Endothelial cell of umbilical vein (primary cell): ENCODE measurements around the gene UCMA.

Experiments
- EZH2 ChIP-seq: IDR thresholded peaks from 2 replicates; pipeline ENCODE4 v1.6.1; 2012; ENCODE audit warnings: borderline replicate concordance, low read depth, mild to moderate bottlenecking, moderate library complexity, low read length, inconsistent platforms; ENCODE audit not compliant: severe bottlenecking
- FOS ChIP-seq: IDR thresholded peaks from 2 replicates; pipeline ENCODE4 v1.6.1; 2011; ENCODE audit warnings: mild to moderate bottlenecking, low read length, moderate library complexity, borderline replicate concordance; ENCODE audit not compliant: insufficient read depth
- GATA2 ChIP-seq: IDR thresholded peaks from 2 replicates; pipeline ENCODE4 v1.7.0; 2011; ENCODE audit warnings: low read depth, mild to moderate bottlenecking, moderate library complexity, mixed read lengths, low read length; ENCODE audit not compliant: insufficient read length, insufficient read depth
- JUN ChIP-seq: IDR thresholded peaks from 2 replicates; pipeline ENCODE4 v1.6.1; 2011; ENCODE audit warnings: borderline replicate concordance, low read depth; ENCODE audit not compliant: insufficient read length, insufficient read depth
- MYC ChIP-seq: IDR thresholded peaks from one replicate; pipeline ENCODE4 v1.6.1; 2011; ENCODE audit warnings: mild to moderate bottlenecking, low read depth, low read length
- POLR2A ChIP-seq: IDR thresholded peaks from 2 replicates; pipeline ENCODE4 v1.6.1; 2012; ENCODE audit warnings: low read depth, mild to moderate bottlenecking, control low read depth, low read length
- POLR2AphosphoS5 ChIP-seq: IDR thresholded peaks from 2 replicates; pipeline ENCODE4 v1.6.1; 2012; ENCODE audit warnings: low read depth, mild to moderate bottlenecking, control low read depth, low read length, moderate library complexity; ENCODE audit not compliant: insufficient read depth
- TF ChIP-seq, protein P1 (sequence below), 2 donors: IDR thresholded peaks; 1 replicate in 1 of 2; 2 replicates in 1 of 2; pipeline ENCODE4 v1.5.1; 2011; ENCODE audit warnings: low read length in 2 of 2, mild to moderate bottlenecking in 2 of 2, moderate library complexity in 2 of 2, control low read depth in 1 of 2, inconsistent platforms in 1 of 2, low read depth in 1 of 2; ENCODE audit not compliant: insufficient read depth in 1 of 2; ENCODE audit errors: extremely low read depth in 1 of 2

DNA sequence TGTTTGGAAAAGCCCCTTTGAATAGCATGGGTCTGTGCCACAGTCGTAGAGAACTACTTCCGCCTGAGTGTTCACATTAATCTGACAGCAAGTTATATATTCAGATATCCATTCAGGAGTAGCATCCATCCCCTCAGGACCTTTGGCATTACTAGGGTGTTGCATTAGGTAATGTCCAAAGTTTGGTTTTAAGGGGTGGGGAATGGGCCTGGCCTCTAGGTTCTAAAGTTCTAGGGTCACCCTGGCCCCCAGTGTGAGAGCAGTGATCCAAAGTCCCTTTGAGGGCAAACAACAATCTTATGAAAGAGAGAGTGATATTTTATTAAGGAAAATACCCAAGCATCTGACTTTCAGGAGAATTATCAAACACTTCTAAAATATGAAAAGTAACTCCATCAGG lies 60.6 kb downstream of the UCMA start:
- TF ChIP-seq EZH2 (no peak), JUN (no peak), POLR2A (no peak), POLR2AphosphoS5 (no peak), FOS (no peak), GATA2 (no peak), MYC (no peak)
- TF ChIP-seq, protein P1, sequence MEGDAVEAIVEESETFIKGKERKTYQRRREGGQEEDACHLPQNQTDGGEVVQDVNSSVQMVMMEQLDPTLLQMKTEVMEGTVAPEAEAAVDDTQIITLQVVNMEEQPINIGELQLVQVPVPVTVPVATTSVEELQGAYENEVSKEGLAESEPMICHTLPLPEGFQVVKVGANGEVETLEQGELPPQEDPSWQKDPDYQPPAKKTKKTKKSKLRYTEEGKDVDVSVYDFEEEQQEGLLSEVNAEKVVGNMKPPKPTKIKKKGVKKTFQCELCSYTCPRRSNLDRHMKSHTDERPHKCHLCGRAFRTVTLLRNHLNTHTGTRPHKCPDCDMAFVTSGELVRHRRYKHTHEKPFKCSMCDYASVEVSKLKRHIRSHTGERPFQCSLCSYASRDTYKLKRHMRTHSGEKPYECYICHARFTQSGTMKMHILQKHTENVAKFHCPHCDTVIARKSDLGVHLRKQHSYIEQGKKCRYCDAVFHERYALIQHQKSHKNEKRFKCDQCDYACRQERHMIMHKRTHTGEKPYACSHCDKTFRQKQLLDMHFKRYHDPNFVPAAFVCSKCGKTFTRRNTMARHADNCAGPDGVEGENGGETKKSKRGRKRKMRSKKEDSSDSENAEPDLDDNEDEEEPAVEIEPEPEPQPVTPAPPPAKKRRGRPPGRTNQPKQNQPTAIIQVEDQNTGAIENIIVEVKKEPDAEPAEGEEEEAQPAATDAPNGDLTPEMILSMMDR (IDR thresholded peaks at IDR 0.05; ENCODE audit: extremely low read depth in 1 of 2, insufficient read depth in 1 of 2, low read depth in 1 of 2, low read length in 2 of 2): no peak
